Posterior vena cava (tissue), 2 donors: ENCODE measurements around the gene TRAIP. TPM values are rescaled to one million over a fixed set of nuclear protein-coding genes. Genes with fewer than 3 reads are reported as not detected.

Experiments used
- DNase-seq: peaks from one replicate; pipeline ENCODE4 v3.0.0-alpha.2; 2020; ENCODE audit warnings: low spot score
- intact Hi-C, 2 donors: fragments of 100-400 bp; cut with DNase I; formaldehyde crosslinking; loops; one replicate each; pipeline versions ENCODE4 v1.14.1 to v1.14.2; 2022 to 2023
- total RNA-seq, 2 donors: library from RNA; stranded (reverse); fragmentation: NEBNext Ultra II Directional; extraction: Animal tissue kit (Norgen Biotek cat#: 25700); gene quantifications; one replicate each; pipeline ENCODE4 v1.2.1, GENCODE V29; 2021
- donor health status: DM: yes; HTN: yes; CAD: no.
- donor health status: DM: yes; HTN: yes; CAD: no.

The TRAIP gene
- total RNA-seq, 2 donors from 2014 or later = 1.5 to 2.2 TPM

- intact Hi-C loops = no loop called here
- DNase-seq = no peak
Observed at GRCh38 chr3:49878686-49879085, 22.3 kb upstream of the TRAIP start.

GRCh38 chr3:49877716-49878115, 21.4 kb upstream of the TRAIP start:
- DNase-seq = no peak
- intact Hi-C loops = no loop called here

- no peak for DNase-seq
- intact Hi-C loops = no loop called here
Observed at GRCh38 chr3:49876567-49876966, 20.2 kb upstream of the TRAIP start.

GRCh38 chr3:49873623-49874022, 17.3 kb upstream of the TRAIP start:
- intact Hi-C loops = no loop called here
- DNase-seq = no peak

GRCh38 chr3:49872801-49873281, 16.5 kb upstream of the TRAIP start:
- DNase-seq = no peak
- intact Hi-C loops = no loop called here

- intact Hi-C loops = no loop called here
Observed at GRCh38 chr3:49871531-49872153, 15.3 kb upstream of the TRAIP start.

GRCh38 chr3:49869525-49870126, 13.3 kb upstream of the TRAIP start, which contains the start of gene CAMKV:
CAMKV (minus strand) TSS chr3:49869906; CDS start chr3:49862388, 7,518 bp downstream.
- no peak for DNase-seq
- intact Hi-C loops = no loop called here

More at GRCh38 chr3:49871531-49872153, 15.3 kb upstream of the TRAIP start:
- DNase-seq = no peak

GRCh38 chr3:49868862-49869466, 12.6 kb upstream of the TRAIP start:
- no peak for DNase-seq
- intact Hi-C loops = no loop called here

GRCh38 chr3:49867871-49868321, 11.5 kb upstream of the TRAIP start:
- DNase-seq = no peak
- intact Hi-C loops = no loop called here

- DNase-seq = no peak
- intact Hi-C loops = no loop called here
Observed at GRCh38 chr3:49867400-49867799, 11.0 kb upstream of the TRAIP start.

GRCh38 chr3:49865198-49865784, 8.9 kb upstream of the TRAIP start:
- intact Hi-C loops = no loop called here
- DNase-seq = no peak

- DNase-seq = no peak
Observed at GRCh38 chr3:49864505-49864904, 8.1 kb upstream of the TRAIP start.

GRCh38 chr3:49859576-49860305, 3.4 kb upstream of the TRAIP start:
- intact Hi-C loops = no loop called here
- DNase-seq = no peak

More at GRCh38 chr3:49864505-49864904, 8.1 kb upstream of the TRAIP start:
- intact Hi-C loops = no loop called here

- DNase-seq = no peak
- intact Hi-C loops = no loop called here
Observed at GRCh38 chr3:49855662-49856061, 702 bp downstream of the TRAIP start.

GRCh38 chr3:49845694-49846093, 10.7 kb downstream of the TRAIP start:
- DNase-seq = no peak
- intact Hi-C loops = no loop called here

- intact Hi-C loops = loop anchor here in 1 of 2 donors (5.0 kb wide), 1 partner anchor 142 kb away; no protein-coding TSS in a partner anchor
- DNase-seq = no peak
Observed at GRCh38 chr3:49844464-49845183, 11.7 kb downstream of the TRAIP start.

- intact Hi-C loops = loop anchor here in 1 of 2 donors (5.0 kb wide), 1 partner anchor 141 kb away; no protein-coding TSS in a partner anchor
- no peak for DNase-seq
Observed at GRCh38 chr3:49842843-49843517, 13.4 kb downstream of the TRAIP start.

- intact Hi-C loops = loop anchor here in 1 of 2 donors (2.0 to 5.0 kb wide), 2 partner anchors 37 to 140 kb away; no protein-coding TSS in a partner anchor
Observed at GRCh38 chr3:49841806-49842205, 14.6 kb downstream of the TRAIP start.

More at GRCh38 chr3:49841806-49842205, 14.6 kb downstream of the TRAIP start:
- no peak for DNase-seq
